MM.1S (cell line): Measurements from ENCODE around the gene MPC1L.

Experiments used
- DNase-seq: peaks from one replicate; pipeline ENCODE4 v3.0.0-alpha.2; 2015
- H2AFZ ChIP-seq: fragments of 300-600 bp; sonication (generic); 2 replicates; pipeline ENCODE4 v1.6.0; 2016; ENCODE audit warnings: antibody characterized with exemption, low read length
- H3F3A ChIP-seq: fragments of 300-600 bp; sonication (generic); 2 replicates; pipeline ENCODE4 v1.6.1; 2016; ENCODE audit warnings: mild to moderate bottlenecking, antibody characterized with exemption, low read length, moderate library complexity, mixed read lengths; ENCODE audit not compliant: insufficient read depth
- H3K27ac ChIP-seq: fragments of 300-600 bp; sonication (generic); 2 replicates; pipeline ENCODE4 v1.5.1; 2016; ENCODE audit warnings: mild to moderate bottlenecking, low read length
- H3K27me3 ChIP-seq: fragments of 300-600 bp; sonication (generic); replicated peaks from 2 replicates; pipeline ENCODE4 v1.6.0; 2016; ENCODE audit warnings: low read length; ENCODE audit not compliant: insufficient read depth
- H3K36me3 ChIP-seq: fragments of 300-600 bp; sonication (generic); replicated peaks from 2 replicates; pipeline ENCODE4 v1.6.1; 2016; ENCODE audit warnings: mild to moderate bottlenecking, low read length, mixed read lengths; ENCODE audit not compliant: insufficient read depth
- H3K4me1 ChIP-seq: fragments of 300-600 bp; sonication (generic); 2 replicates; pipeline ENCODE4 v1.6.1; 2016; ENCODE audit warnings: low read length, mixed read lengths
- H3K4me2 ChIP-seq: fragments of 300-600 bp; sonication (generic); 2 replicates; pipeline ENCODE4 v1.6.0; 2016; ENCODE audit warnings: low read depth, low read length
- H3K4me3 ChIP-seq: fragments of 300-600 bp; sonication (generic); 2 replicates; pipeline ENCODE4 v1.5.1; 2016; ENCODE audit warnings: low read length, mixed read lengths
- H3K79me2 ChIP-seq: fragments of 300-600 bp; sonication (generic); 2 replicates; pipeline ENCODE4 v1.6.1; 2016; ENCODE audit warnings: mixed run types, low read length, mixed read lengths
- H3K9ac ChIP-seq: fragments of 300-600 bp; sonication (generic); 2 replicates; pipeline ENCODE4 v1.6.1; 2016; ENCODE audit warnings: low read length, mixed read lengths
- H3K9me2 ChIP-seq: fragments of 300-600 bp; sonication (generic); replicated peaks from 2 replicates; pipeline ENCODE4 v1.6.1; 2016; ENCODE audit warnings: mild to moderate bottlenecking, low read length, mixed read lengths; ENCODE audit not compliant: insufficient read depth
- H3K9me3 ChIP-seq: fragments of 300-600 bp; sonication (generic); replicated peaks from 2 replicates; pipeline ENCODE4 v1.6.1; 2016; ENCODE audit warnings: mild to moderate bottlenecking, low read length, mixed read lengths; ENCODE audit not compliant: insufficient read depth
- H4K20me1 ChIP-seq: fragments of 300-600 bp; sonication (generic); 2 replicates; pipeline ENCODE4 v1.6.1; 2016; ENCODE audit warnings: mild to moderate bottlenecking, low read length, moderate library complexity, mixed read lengths; ENCODE audit not compliant: insufficient read depth
- EZH2 ChIP-seq: fragments of 300-600 bp; sonication (generic); optimal IDR thresholded peaks from 2 replicates; pipeline ENCODE3; 2017; ENCODE audit warnings: low read depth, mild to moderate bottlenecking, antibody characterized with exemption, low read length, mixed read lengths
- EZH2phosphoT487 ChIP-seq: fragments of 300-600 bp; sonication (generic); IDR thresholded peaks from 2 replicates; pipeline ENCODE4 v1.6.1; 2018; ENCODE audit warnings: antibody characterized with exemption, low read length
- TF ChIP-seq, protein P1 (sequence below): fragments of 300-600 bp; sonication (generic); IDR thresholded peaks from 2 replicates; pipeline ENCODE4 v1.5.1; 2016; ENCODE audit warnings: antibody characterized with exemption, low read length, mixed read lengths

MPC1L gene

GRCh38 chrX:40632199-40632598, 9.0 kb downstream of the MPC1L start:
- Histone ChIP-seq H3K9me3 (no peaks in the 10 kb centered on the region), H3K9ac (no peak overlapping the region), H3K9me2 (no peaks in the 10 kb centered on the region), H3F3A (no peaks in the 10 kb centered on the region), H3K27me3 (no peaks in the 10 kb centered on the region), H3K36me3 (peaks cover 5% of the 10 kb centered on the region; the same call in 1 of the 2 replicates), H3K4me1 (no peaks in the 10 kb centered on the region), H3K4me3 (no peak overlapping the region), H2AFZ (no peak overlapping the region), H3K27ac (no peak overlapping the region), H3K79me2 (no peaks in the 10 kb centered on the region), H3K4me2 (no peak overlapping the region), H4K20me1 (no peaks in the 10 kb centered on the region)
- DNase-seq, result no peak
- TF ChIP-seq, protein P1, sequence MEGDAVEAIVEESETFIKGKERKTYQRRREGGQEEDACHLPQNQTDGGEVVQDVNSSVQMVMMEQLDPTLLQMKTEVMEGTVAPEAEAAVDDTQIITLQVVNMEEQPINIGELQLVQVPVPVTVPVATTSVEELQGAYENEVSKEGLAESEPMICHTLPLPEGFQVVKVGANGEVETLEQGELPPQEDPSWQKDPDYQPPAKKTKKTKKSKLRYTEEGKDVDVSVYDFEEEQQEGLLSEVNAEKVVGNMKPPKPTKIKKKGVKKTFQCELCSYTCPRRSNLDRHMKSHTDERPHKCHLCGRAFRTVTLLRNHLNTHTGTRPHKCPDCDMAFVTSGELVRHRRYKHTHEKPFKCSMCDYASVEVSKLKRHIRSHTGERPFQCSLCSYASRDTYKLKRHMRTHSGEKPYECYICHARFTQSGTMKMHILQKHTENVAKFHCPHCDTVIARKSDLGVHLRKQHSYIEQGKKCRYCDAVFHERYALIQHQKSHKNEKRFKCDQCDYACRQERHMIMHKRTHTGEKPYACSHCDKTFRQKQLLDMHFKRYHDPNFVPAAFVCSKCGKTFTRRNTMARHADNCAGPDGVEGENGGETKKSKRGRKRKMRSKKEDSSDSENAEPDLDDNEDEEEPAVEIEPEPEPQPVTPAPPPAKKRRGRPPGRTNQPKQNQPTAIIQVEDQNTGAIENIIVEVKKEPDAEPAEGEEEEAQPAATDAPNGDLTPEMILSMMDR, result no peak
- TF ChIP-seq EZH2phosphoT487 (no peak), EZH2 (no peak)

GRCh38 chrX:40637687-40638086, 14.5 kb downstream of the MPC1L start:
- no peak overlapping the region for H3K4me2 ChIP-seq
- H3K9ac ChIP-seq, result no peak overlapping the region
- no peak overlapping the region for H3K4me3 ChIP-seq
- TF ChIP-seq, protein P1, result no peak
- TF ChIP-seq EZH2, result no peak
- TF ChIP-seq EZH2phosphoT487, result no peak
- no peaks in the 10 kb centered on the region for H3K9me2 ChIP-seq
- no peaks in the 10 kb centered on the region for H3K4me1 ChIP-seq
- no peaks in the 10 kb centered on the region for H3K9me3 ChIP-seq
- no peaks in the 10 kb centered on the region; the same call in 1 of the 2 replicates for H3K36me3 ChIP-seq
- no peaks in the 10 kb centered on the region for H3F3A ChIP-seq
- no peak overlapping the region for H3K27ac ChIP-seq
- H3K79me2 ChIP-seq, result peaks cover 39% of the 10 kb centered on the region
- no peaks in the 10 kb centered on the region for H3K27me3 ChIP-seq
- H4K20me1 ChIP-seq, result no peaks in the 10 kb centered on the region
- DNase-seq, result no peak
- no peak overlapping the region for H2AFZ ChIP-seq

DNA sequence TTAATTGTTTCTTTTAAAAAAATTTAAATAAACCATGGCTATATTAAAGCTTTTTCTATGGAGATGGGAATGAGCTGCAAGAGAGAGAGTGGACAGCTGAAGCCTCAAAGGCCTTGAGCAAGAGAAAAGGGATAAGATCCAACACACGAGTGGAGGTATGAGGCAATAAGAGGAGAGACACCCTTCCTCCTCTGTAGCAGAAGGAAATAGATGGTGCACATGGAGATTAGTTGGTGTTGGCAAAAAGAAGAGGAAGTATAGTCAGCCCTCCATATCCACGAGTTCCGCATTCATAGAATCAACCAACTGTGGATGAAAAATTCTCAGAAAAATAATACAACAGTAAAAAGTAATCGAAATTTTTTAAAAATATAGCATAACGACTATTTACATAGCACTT, 20.9 kb downstream of the MPC1L start:
- Histone ChIP-seq H3K4me2 (peak overlapping the region; percentile 92; the same call in 1 of the 2 replicates), H3K9me2 (no peaks in the 10 kb centered on the region), H3K27me3 (no peaks in the 10 kb centered on the region), H3K4me3 (peak overlapping the region; percentile 64), H3K9me3 (no peaks in the 10 kb centered on the region), H2AFZ (no peak overlapping the region), H3F3A (peaks cover 12% of the 10 kb centered on the region), H3K79me2 (peaks cover 72% of the 10 kb centered on the region), H3K4me1 (0 out of 2 replicates have a peak, but pooled peaks cover 5% of the 10 kb centered on the region), H3K9ac (peak overlapping the region; percentile 54; the same call in 1 of the 2 replicates), H3K36me3 (no peaks in the 10 kb centered on the region), H4K20me1 (no peaks in the 10 kb centered on the region), H3K27ac (peak overlapping the region; percentile 77; the same call in 1 of the 2 replicates)
- no peak for DNase-seq
- TF ChIP-seq, protein P1, result no peak
- TF ChIP-seq EZH2phosphoT487, result no peak
- no peak for TF ChIP-seq EZH2
